Panc1 (cell line): ENCODE measurements around the gene GPALPP1. TPM values are rescaled to one million over a fixed set of nuclear protein-coding genes. Genes with fewer than 3 reads are reported as not detected.

ENCODE experiments used
- ATAC-seq: fragments of 200-7000 bp; cut with Tn5 transposase; 2 replicates; pipeline ENCODE4 v1.9.1; 2020; ENCODE audit warnings: mild to moderate bottlenecking, moderate library complexity
- BruUV-seq: library from RNA; stranded (reverse); fragments of 400-500 nt; replicated peaks from 2 replicates; lab custom pipeline; 2021; lab: Mats Ljungman, UMichigan
- CTCF ChIA-PET: fragments of 300-600 bp; sonication (Branson Sonifier 250); formaldehyde crosslinking; loops from one replicate; lab custom pipeline; 2022; ENCODE audit warnings: antibody characterized with exemption; lab: Charles Lee
- POLR2A ChIA-PET: fragments of 300-600 bp; sonication (Branson Sonifier 250); formaldehyde crosslinking; loops from one replicate; lab custom pipeline; 2022; ENCODE audit warnings: antibody characterized with exemption; lab: Charles Lee
- DNase-seq: peaks from one replicate; pipeline ENCODE4 v3.0.0-alpha.2; 2010; ENCODE audit warnings: low read depth, low spot score
- H3K27ac ChIP-seq: 2 replicates; pipeline ENCODE4 v1.5.1; 2011; ENCODE audit warnings: mild to moderate bottlenecking, low read length, inconsistent platforms
- H3K27me3 ChIP-seq: fragments of 200-500 bp; sonication (Bioruptor generic); 2 replicates; pipeline ENCODE4 v1.6.0; 2014; ENCODE audit warnings: low read length, inconsistent platforms; ENCODE audit not compliant: control insufficient read depth, insufficient read depth
- H3K36me3 ChIP-seq: fragments of 200-500 bp; sonication (Bioruptor generic); 2 replicates; pipeline ENCODE4 v1.5.1; 2014; ENCODE audit warnings: inconsistent platforms, mild to moderate bottlenecking, low read length, moderate library complexity; ENCODE audit not compliant: control insufficient read depth, insufficient read depth
- H3K4me1 ChIP-seq: 2 replicates; pipeline ENCODE4 v1.5.1; 2011; ENCODE audit warnings: inconsistent platforms, mild to moderate bottlenecking, low read length, moderate library complexity; ENCODE audit not compliant: control insufficient read depth, insufficient read depth
- H3K4me3 ChIP-seq, 2 experiments: 2 replicates each; pipeline ENCODE4 v1.5.1; 2011 to 2012; ENCODE audit warnings: low read depth in 2 of 2, low read length in 2 of 2, mild to moderate bottlenecking in 2 of 2, inconsistent platforms in 1 of 2, moderate library complexity in 1 of 2
- H3K9me3 ChIP-seq: fragments of 200-500 bp; sonication (Bioruptor generic); 2 replicates; pipeline ENCODE4 v1.5.1; 2014; ENCODE audit warnings: low read depth, mild to moderate bottlenecking, inconsistent platforms, low read length, moderate library complexity; ENCODE audit not compliant: control insufficient read depth, insufficient read depth
- CTCF ChIP-seq: fragments of 450-650 bp; IDR thresholded peaks from 2 replicates; pipeline ENCODE4 v1.5.1; 2017; ENCODE audit warnings: mild to moderate bottlenecking
- POLR2AphosphoS5 ChIP-seq: IDR thresholded peaks from 2 replicates; pipeline ENCODE4 v1.6.1; 2012; ENCODE audit warnings: mild to moderate bottlenecking, low read depth, low read length, moderate library complexity
- REST ChIP-seq, 2 experiments: IDR thresholded peaks; 2 replicates each; pipeline ENCODE4 v1.6.1; 2011 to 2012; ENCODE audit warnings: low read depth in 2 of 2, control low read depth in 1 of 2, low read length in 1 of 2, mild to moderate bottlenecking in 1 of 2, moderate library complexity in 1 of 2; ENCODE audit not compliant: insufficient read depth in 1 of 2
- SIN3A ChIP-seq: IDR thresholded peaks from 2 replicates; pipeline ENCODE4 v1.6.1; 2012; ENCODE audit warnings: low read depth, mild to moderate bottlenecking, low read length, moderate library complexity, borderline replicate concordance; ENCODE audit not compliant: insufficient read depth
- TCF7L2 ChIP-seq: IDR thresholded peaks from 2 replicates; pipeline ENCODE4 v1.6.1; 2011; ENCODE audit warnings: mild to moderate bottlenecking, low read depth, low read length, inconsistent platforms
- in situ Hi-C: cut with HindIII; loops from 2 replicates; pipeline ENCODE4 v1.10.0; 2016; ENCODE audit warnings: low sequenced_read_pairs, low pct_unique_long_range_greater_than_20kb
- intact Hi-C: fragments of 100-400 bp; cut with micrococcal nuclease; formaldehyde crosslinking; loops from one replicate; pipeline ENCODE4 v1.10.0; 2022; ENCODE audit not compliant: unreplicated experiment
- total RNA-seq: library from RNA; stranded (reverse); gene quantifications from one replicate; pipeline ENCODE4 v1.2.1, GENCODE V29; 2021; ENCODE audit not compliant: unreplicated experiment

Gene GPALPP1
- total RNA-seq, 1 experiment from 2014 or later: 13.5 TPM

GRCh38 chr13:45007225-45007624 is 17.9 kb downstream of the GPALPP1 start:
- ATAC-seq: no peak
- no TSS peak for BruUV-seq
- no peak overlapping the region for H3K4me3 ChIP-seq
- H3K9me3 ChIP-seq: no peaks in the 10 kb centered on the region
- no peak for DNase-seq
- POLR2A ChIA-PET: no interaction called here
- CTCF ChIA-PET: interaction anchor here (0.5 kb wide), 1 partner anchor 347 kb away, joined by 3 read pairs; no protein-coding TSS in a partner anchor
- TF ChIP-seq CTCF: no peak
- no peak for TF ChIP-seq POLR2AphosphoS5
- TF ChIP-seq TCF7L2: no peak
- no peak for TF ChIP-seq SIN3A
- no peak for TF ChIP-seq REST (IDR thresholded peaks at IDR 0.05; ENCODE audit: insufficient read depth in 1 of 2, low read depth in 2 of 2, low read length in 1 of 2)
- intact Hi-C loops: no loop called here
- H3K36me3 ChIP-seq: peaks cover 2% of the 10 kb centered on the region; the same call in 1 of the 2 replicates
- H3K27ac ChIP-seq: no peak overlapping the region
- no peaks in the 10 kb centered on the region for H3K27me3 ChIP-seq
- in situ Hi-C loops: no loop called here
- H3K4me1 ChIP-seq: no peaks in the 10 kb centered on the region

GRCh38 chr13:45007823-45008222 is 18.5 kb downstream of the GPALPP1 start:
- POLR2A ChIA-PET: no interaction called here

More at GRCh38 chr13:45007823-45008222, 18.5 kb downstream of the GPALPP1 start:
- CTCF ChIA-PET: interaction anchor here (0.5 kb wide), 1 partner anchor 346 kb away, joined by 3 read pairs; no protein-coding TSS in a partner anchor
- Histone ChIP-seq H3K9me3 (no peaks in the 10 kb centered on the region), H3K27me3 (no peaks in the 10 kb centered on the region), H3K27ac (no peak overlapping the region), H3K36me3 (peaks cover 2% of the 10 kb centered on the region; the same call in 1 of the 2 replicates), H3K4me1 (no peaks in the 10 kb centered on the region), H3K4me3 (no peak overlapping the region)
- in situ Hi-C loops: no loop called here
- DNase-seq (no peak), ATAC-seq (no peak)
- no peak for TF ChIP-seq TCF7L2
- no peak for TF ChIP-seq CTCF
- no peak for TF ChIP-seq REST (IDR thresholded peaks at IDR 0.05; ENCODE audit: insufficient read depth in 1 of 2, low read depth in 2 of 2, low read length in 1 of 2)
- no peak for TF ChIP-seq POLR2AphosphoS5
- TF ChIP-seq SIN3A: no peak
- intact Hi-C loops: no loop called here
- no TSS peak for BruUV-seq
